HG03064 (cell line): ENCODE measurements around the gene RPS6KA2.
A peak's percentile ranks its signal among the peaks of the same experiment; 100 is the strongest.

Experiments used
- ATAC-seq: cut with Tn5 transposase; IDR thresholded peaks from one replicate; pipeline ENCODE4 v1.9.1; 2021; ENCODE audit warnings: low read depth; ENCODE audit not compliant: unreplicated experiment

The RPS6KA2 gene

DNA sequence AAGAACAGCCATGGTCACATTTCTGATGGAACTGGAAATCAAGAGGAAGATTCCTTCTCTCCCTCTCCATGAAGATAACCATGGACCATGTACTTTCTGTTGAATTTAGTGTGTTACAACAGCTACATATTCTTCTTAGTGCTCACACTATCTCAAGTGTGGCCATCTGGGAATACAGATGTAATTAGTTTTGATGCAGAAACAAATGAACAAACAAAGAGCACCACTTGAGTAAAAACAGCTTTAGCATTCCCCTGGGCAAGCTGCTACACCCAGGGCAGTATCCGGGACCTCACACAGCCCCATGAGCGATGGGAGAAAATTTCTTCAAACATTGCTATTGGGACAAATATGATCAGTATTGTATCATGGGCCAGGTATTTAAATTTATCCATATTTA, 115.7 kb downstream of the RPS6KA2 start:
- ATAC-seq = no peak

DNA sequence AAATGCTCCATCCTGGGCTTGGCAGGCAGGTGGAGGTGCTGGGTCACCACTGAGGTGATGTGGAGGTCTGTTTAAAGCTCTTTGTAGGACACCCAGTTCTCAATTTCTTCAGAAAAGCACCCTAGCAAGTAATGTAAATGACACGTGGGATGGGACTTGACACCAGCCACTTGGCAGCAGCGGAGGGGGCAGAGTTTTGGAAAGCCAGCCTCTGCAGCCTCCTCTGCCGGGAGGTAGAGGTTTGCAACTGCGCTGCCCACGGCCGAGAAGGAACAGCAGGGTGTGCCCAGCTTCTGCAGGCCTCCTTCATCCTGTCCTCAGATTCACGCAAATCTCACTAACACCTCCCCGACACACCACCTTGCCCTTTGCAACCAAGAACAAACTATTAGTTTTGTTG, 117.9 kb downstream of the RPS6KA2 start:
- no peak for ATAC-seq

DNA sequence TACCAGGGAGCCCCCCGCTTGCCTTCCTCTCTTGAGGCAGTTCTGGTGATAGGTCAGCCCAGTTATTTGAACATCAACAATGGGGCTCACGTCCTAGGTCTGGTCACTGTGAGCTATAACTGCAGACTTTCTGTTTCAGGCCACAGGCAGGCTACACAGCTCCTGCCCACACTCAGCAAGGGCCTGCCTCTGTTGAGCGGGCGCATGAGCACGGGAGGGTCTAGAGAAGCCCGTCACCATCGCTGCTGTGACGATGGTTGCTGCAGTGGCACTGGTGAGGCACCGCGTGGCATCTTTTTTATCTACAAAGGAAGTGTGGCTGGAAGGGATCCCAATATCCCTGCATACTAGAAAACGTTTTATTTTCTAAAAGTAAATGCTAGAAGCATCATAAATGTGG, 118.3 kb downstream of the RPS6KA2 start:
- no peak for ATAC-seq

DNA sequence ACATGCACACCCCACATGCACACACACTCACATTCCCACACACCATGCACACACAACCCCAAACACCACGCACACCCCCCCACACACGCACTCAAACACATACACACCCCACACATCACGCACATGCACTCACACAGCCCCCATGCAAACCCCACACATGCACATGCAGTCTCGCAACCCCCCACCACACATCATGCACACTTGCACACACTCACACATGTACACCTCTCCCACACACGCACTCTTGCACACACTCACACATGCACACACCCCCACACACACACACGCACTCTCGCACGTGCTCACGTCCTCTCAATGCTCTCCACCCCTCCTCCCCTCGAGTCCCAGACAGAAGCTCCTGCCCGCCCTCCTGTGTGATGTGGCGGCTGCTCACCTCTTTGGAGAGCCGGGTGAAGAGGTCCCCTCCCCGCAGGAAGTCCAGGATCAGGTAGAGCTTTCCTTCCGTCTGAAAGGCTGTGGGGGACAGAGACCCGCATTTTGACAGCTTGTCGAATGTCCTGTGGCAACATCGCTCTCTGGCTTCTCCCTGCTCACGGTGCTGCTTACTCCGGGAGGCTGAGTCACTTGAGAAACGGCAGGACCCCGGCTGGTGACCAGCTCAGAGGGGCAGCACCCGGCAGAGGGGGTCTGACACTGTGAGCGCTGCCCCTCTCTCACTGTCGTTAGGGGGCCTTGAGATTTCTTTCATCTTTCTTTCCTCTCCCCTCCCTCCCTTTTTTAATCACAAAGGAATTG, 119.1 kb downstream of the RPS6KA2 start:
- ATAC-seq = no peak

DNA sequence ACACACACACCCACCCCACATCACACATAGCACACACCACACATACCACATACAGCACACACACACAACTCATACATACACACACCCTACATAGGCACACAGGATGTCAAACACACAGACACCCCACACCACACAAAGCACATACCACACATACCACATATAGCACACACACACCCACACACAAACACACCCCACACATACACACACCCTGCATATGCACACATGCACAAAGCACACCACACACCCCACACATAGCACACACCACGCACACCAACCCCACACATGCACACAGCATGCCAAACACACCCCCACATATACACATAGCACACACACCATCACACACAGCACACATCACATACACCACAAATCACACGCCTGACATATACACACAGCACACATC, 119.7 kb downstream of the RPS6KA2 start:
- ATAC-seq = no peak

DNA sequence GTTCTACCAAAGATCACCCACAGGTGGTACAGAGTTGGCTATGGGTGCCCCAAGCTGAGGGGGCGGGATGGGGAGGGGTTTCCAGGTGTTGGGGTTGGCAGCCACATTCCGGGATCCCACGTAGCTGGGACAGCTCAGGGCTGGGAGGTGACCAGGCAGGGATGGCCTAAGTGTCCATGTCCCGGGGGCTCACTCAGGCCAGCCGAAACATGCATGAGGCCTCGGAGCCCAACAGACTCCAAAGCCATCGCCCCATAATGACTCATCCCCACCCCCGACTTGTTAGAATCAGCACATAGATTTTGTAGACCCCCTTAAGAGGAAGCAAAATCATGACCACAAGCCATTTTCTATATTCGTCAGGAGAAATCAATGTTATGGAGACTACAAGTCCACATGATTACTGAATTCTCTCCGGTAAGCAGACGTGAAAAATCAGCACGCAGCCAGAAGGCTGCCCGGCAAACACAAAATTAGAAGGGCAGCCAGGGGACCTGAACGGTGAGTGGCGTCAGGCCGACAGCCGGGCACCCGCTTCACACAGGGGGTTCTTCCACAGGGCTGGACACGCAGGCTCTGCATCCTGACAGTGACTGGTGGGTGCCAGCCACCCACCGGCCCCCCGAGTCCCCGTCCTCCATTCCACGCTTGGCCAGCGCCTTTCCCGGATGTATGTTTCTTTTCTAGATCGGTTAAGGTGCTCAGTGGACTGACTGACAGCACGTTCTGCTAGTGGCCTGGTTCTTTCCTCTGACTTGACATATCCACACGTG, 121.7 kb downstream of the RPS6KA2 start:
- ATAC-seq = no peak

DNA sequence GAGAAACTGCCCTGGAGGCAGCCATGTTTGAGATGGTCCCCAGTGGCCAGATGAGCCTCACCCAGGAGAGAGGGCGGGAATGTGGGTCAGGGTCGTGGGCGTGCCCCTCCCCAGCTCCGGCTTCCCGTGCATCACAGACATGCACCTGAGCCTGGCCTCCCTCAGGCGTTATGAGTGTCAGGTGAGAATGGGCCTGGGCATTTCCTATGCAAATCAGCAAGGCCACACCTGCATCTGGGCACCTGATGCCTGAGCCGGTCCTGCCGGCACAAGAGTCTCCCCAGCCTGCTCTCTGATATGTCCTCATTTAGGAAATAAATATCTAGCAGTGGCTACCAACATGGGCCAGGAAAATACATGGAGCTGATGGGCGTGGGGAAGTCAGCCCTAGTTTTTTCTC, 123.0 kb downstream of the RPS6KA2 start:
- no peak for ATAC-seq

DNA sequence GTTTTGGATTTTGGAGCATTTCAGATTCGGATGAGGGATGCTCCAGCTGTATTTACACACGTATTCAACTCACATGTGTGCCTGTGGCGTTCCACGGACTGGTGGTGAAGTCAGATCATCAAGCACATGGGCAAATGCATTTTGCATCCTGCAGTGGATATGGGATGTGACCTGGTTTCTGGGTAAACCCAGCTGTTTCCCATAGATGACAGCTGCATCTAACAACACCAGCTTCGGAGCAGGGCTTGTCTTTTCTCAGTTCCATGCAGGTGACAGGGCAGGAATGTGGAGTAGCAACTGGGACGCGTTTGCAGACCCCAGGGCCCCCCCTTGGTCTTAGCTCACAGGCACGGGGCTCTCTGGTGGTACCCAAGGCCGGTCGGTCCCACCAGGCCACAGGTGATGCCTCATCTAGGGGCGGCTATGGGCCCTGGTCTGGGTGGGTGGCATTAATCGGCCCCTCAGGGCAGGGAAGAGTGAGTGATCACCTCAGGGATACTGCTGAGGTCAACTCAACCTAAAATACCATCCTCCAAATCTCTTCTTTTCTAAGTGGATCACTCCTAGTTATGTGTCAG, 123.8 kb downstream of the RPS6KA2 start:
- ATAC-seq = no peak

DNA sequence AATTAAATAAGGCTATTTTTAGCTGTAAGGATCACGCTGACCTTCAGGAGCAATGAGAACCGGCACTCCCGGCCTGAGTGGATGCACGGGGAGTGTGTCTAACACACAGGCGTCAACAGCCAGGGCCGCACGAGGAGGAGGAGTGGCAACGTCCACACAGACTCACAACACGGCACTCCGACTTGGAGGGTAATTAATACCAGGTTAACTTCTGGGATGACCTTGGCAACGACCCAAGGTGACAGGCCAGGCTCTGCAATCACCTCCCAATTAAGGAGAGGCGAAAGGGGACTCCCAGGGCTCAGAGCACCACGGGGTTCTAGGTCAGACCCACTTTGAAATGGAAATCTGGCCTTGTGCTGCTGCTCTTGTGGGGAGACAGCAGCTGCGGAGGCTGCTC, 124.6 kb downstream of the RPS6KA2 start:
- no peak for ATAC-seq

DNA sequence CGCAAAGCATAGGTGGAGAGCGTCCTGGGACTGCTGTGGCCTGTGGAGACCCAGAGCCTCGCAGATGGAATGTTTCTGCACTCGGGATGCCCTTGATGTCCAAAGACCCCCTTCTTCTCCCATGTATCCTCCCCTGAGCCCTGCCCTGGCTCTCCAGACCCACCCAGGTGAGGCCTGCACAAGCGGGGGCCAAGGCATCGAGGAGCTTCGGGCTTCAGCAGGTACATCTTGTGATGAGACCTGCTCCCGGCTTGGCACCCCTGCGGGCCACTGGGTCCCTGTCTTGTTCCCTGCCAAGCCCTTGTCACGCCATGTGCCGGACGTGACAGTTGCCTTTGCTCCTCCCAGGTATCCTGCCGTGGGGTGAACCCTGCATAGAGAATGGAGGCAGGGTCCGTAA, 125.8 kb downstream of the RPS6KA2 start:
- ATAC-seq = no peak

DNA sequence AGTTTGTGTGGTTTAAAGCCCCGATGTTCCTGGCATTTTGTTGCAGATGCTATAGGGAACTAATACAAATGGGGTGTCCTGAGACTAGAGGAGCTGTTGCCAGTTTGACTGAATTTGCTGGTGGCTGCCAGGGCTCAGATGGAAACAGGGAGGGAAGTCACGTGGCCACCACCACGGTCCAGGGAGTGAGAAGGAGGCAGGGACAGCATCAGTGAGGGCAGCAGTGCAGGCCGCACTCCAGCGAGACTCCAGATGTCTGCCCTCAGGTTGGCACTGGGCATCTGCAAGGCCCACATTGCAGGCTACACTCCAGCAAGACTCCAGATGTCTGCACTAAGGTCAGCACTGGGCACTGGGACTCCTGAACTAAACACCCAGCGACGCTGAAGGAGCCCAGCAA, 126.8 kb downstream of the RPS6KA2 start:
- ATAC-seq = no peak

DNA sequence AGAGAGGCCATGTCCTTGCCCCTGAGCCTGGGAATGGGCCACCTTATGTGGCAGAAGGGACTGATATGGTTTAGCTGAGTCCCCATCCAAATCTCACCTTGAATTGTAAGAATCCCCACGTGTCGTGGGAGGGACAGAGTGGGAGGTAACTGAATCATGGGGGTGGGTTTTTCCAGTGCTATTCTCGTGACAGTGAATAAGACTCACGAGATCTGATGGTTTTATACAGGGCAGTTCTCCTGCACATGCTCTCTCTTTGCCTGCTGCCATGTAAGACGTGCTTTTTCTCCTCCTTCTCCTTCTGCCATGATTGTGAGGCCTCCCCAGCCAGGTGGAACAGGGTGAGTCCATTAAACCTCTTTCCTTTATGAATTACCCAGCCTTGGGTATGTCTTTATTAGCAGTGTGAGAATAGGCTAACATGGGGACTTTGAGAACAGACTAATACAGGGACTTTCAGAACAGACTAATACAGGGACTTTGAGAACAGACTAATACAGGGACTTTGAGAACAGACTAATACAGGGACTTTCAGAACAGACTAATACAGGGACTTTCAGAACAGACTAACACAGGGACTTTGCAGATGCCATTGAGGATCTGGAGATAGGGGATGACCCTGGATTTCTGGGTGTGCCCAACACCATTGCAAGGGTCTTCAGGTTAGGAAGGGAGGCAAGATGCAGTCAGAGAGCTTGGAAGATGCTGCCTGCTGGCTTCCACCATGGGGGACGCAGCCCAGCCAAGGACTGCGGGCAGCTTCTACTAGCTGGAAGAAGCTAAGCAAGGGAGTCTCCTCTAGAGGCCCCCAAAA, 127.5 kb downstream of the RPS6KA2 start:
- peak; percentile 70 for ATAC-seq

DNA sequence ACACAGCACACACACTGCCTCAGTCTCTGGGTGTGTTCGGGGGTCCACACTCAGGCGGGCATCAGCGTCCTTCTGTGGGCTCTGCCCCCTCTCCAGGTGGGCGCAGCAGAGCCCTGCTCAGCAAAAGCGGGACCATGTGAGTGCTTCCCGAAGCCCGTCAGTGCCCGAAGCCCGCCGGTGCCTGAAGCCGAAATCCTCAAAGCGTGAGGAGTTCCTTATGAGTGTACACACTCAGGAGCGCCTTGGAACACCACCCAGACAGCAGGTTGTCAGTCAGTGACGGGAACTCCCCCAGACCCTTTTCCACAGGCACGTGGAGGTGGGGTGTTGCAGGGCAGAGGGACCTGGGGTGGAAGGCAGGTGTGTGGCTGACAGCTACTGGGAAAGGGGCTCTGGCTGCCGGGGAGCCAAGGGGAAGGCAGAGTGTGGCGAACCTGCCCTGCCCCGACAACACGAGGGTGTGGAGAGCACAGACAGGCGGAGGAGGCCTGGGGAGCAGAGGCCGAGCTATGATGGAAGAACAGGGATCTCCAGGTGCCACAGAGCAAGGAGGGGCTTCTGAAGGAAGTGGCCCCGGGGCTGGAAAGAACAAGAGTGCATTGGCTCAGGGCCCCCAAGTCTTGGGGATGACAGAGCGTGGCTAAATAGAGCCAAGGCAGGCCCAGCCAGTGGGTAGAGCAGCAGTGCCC, 128.2 kb downstream of the RPS6KA2 start:
- no peak for ATAC-seq

DNA sequence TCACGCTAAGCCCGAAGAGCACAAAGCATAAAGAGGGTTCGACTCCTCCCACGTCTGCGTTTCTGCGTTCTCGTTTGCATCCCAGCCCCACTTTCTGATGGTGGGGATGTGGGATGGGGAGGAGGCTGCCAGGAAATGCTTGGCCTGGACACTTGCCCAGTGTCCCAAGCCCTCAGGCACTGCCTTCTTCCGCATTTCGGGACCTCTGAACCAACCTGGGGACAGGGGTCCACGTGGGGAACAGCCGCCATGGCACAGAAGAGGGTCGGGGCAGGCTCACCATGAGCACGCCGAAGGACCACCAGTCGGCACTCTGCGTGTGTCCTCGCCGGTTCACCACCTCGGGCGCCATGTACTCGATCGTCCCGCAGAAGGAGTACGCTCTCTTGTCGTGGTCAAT, 128.8 kb downstream of the RPS6KA2 start:
- no peak for ATAC-seq

DNA sequence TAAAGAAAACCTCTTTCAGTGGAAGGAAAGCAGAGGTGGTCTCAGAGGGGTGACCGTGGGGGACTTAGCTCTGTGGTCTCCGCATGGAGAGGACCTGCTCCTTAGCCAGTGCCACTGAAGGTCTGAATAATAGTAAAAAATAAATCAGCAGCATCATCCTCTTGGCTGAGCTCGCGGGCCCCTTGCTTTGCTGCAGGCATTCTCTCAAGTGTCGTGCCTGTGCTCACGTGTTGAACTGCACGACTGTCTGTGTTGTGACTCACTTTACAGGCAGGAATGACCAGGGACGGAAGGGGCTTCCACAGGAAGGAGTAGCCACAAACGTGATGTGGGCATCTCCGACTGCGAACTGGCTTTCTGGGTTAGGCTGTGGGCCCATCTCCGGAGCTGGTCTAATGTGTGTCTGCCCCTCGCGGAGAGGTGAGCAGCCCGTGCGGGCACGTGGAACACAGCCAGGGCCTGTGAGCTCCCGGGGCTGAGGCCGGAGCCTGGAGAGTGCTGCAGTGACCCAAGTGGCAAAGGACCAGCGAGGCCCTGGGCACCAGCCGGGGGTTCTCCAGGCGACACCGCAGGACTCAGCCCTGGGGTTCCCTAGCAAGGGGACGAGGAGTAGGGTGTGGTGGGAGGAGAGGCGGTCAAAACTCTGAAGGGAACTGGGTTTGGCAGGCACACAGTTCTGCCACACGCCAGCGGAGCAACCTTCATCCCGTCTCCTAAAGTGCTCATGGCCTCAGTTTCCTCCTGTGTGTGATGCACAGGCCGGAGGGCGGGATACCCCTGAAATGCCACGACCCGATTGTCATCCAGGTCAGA, 129.8 kb downstream of the RPS6KA2 start:
- no peak for ATAC-seq

DNA sequence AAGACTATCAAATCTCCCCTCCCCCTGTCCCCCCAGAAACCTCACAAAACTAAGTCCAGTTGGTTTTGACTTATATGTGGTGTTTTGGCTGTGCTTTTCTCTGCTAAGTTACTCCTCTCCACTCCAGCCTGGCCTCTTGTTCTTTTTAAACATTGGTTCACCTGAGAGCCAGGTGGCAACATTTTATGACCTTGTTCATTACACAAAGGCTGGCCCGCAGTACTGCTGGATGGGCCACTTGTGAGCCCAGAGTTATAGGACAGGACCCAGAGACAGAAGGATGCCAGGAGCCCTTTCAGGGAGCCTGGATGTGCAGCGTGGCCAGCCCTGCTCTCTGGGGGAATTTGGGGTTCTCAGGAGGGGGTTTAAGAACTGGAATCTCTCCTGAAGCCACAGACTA, 130.6 kb downstream of the RPS6KA2 start:
- no peak for ATAC-seq

DNA sequence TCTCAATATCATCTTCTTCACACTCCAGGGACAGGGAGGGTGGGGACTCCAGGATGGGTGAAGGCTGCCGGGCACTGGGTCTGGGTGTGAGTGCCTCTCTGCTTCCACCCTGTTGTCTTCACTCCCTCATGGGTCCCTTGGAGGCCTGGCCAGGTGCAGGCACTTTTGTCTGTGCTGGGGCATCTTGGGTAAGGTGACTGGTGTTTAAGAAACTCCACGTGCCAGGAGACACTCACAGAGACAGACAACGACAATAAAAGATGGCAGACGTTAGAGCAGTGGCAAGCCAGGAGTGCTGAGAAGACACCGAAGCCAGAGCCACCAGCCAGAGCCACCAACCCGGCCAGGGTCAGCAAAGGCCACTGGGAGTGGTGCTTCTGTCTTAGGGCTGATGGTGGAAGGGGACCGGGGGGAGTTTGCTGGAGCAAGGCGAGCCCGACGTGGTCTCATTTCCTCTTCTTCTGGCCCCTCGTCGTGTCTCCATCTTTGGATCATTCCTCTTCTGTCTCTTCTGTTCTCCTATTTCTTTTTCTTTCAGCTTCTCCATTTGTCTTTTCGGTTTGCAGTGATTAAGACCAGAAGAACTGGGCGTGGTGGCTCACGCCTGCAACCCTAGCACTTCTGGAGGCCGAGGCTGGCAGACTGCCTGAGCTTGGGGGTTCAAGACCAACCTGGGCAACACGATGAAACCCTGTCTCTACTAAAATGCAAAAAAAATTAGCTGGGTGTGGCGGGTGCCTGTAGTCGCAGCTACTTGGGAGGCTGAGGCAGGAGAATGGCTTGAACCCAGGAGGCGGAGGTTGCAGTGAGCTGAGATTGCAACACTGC, 131.3 kb downstream of the RPS6KA2 start:
- no peak for ATAC-seq

DNA sequence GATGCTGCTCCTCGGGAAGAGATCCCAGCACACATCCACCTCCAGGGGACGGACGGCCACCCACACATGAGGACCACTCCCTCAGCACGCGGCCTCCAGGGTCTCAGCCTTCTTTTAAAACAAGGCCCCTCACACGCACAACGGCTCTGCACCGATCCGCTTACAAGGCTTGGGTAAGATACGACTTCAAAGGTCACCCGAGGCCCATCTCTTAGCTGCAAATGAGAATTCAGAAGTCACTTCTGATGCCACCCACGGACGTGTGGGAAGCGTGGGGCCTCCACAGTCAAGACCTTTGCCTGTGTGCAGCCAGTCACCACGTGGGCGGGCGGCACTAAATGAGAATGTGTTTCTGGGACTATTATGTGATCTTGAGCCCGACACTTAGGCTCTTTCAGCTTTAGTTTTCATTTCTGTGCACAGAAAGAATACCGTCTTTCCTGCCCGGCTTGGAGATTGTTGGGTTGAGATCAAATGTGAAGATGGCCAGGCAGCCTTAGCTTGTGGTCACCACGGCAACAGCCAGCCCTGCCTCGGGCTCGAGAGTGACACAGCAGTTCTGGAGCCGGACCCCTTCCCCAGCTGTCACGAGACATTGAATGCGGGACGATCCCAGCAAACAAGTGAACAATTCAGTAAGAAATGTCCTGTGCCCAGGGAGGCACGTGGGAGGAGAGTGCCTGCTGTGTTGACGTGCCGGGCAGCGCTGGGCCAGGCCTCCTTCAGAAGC, 132.1 kb downstream of the RPS6KA2 start:
- ATAC-seq = no peak
